Smooth muscle cell (in vitro differentiated cells): ENCODE measurements around the gene ZWILCH. TPM values are rescaled to one million over a fixed set of nuclear protein-coding genes. Genes with fewer than 3 reads are reported as not detected.
"Not testable (repeated sequence)": the region's sequence is repeated elsewhere in the genome, so short reads cannot be mapped to it uniquely, and the experiment has no call there.

Source experiments
- DNase-seq: peaks from one replicate; lab custom pipeline; 2025; ENCODE audit not compliant: unreplicated experiment; lab: John Stamatoyannopoulos, UW
- H2AFZ ChIP-seq: fragments of 200-600 bp; sonication (generic); 2 replicates; pipeline ENCODE4 v1.6.0; 2016; ENCODE audit warnings: antibody characterized with exemption, low read depth, mild to moderate bottlenecking
- H3F3A ChIP-seq: fragments of 200-600 bp; sonication (generic); 2 replicates; pipeline ENCODE4 v1.6.0; 2017; ENCODE audit warnings: antibody characterized with exemption, low read depth
- H3K27ac ChIP-seq: fragments of 200-600 bp; sonication (generic); 2 replicates; pipeline ENCODE4 v1.5.1; 2016; ENCODE audit warnings: low read depth, mild to moderate bottlenecking
- H3K27me3 ChIP-seq: fragments of 200-600 bp; sonication (generic); 2 replicates; pipeline ENCODE4 v1.6.1; 2016; ENCODE audit warnings: low read depth, mild to moderate bottlenecking
- H3K36me3 ChIP-seq: fragments of 200-600 bp; sonication (generic); 2 replicates; pipeline ENCODE4 v1.5.1; 2016; ENCODE audit warnings: low read depth
- H3K4me1 ChIP-seq: fragments of 200-600 bp; sonication (generic); 2 replicates; pipeline ENCODE4 v1.5.1; 2016; ENCODE audit warnings: low read depth
- H3K4me2 ChIP-seq: fragments of 200-600 bp; sonication (generic); 2 replicates; pipeline ENCODE4 v1.6.0; 2016; ENCODE audit warnings: mild to moderate bottlenecking
- H3K4me3 ChIP-seq: fragments of 200-600 bp; sonication (generic); 2 replicates; pipeline ENCODE4 v1.5.1; 2016; ENCODE audit warnings: mild to moderate bottlenecking
- H3K79me2 ChIP-seq: fragments of 200-600 bp; sonication (generic); 2 replicates; pipeline ENCODE4 v1.6.0; 2016; ENCODE audit warnings: low read depth, mild to moderate bottlenecking
- H3K9ac ChIP-seq: fragments of 200-600 bp; sonication (generic); 2 replicates; pipeline ENCODE4 v1.6.0; 2016; ENCODE audit warnings: low read depth
- H3K9me3 ChIP-seq: fragments of 200-600 bp; sonication (generic); replicated peaks from 2 replicates; pipeline ENCODE4 v1.5.1; 2016; ENCODE audit warnings: low read depth
- H4K20me1 ChIP-seq: fragments of 200-600 bp; sonication (generic); 2 replicates; pipeline ENCODE4 v1.6.0; 2016; ENCODE audit warnings: low read depth
- CTCF ChIP-seq: fragments of 200-600 bp; sonication (generic); IDR thresholded peaks from 2 replicates; pipeline ENCODE4 v1.5.1; 2017; ENCODE audit warnings: borderline replicate concordance, mild to moderate bottlenecking, antibody characterized with exemption; ENCODE audit not compliant: insufficient read depth, poor library complexity, severe bottlenecking
- WGBS: methylation state at CpG from one replicate; pipeline ENCODE4 v1.1.7; 2016; ENCODE audit warnings: low lambda C conversion rate; 5-methylcytosine and 5-hydroxymethylcytosine counted together
- polyA plus RNA-seq: library from polyadenylated mRNA; unstranded; fragments of >200 nt; fragmentation: Nextera tagmentation; extraction: Ambion mirVana; gene quantifications from 2 replicates; pipeline ENCODE4 v1.2.1, GENCODE V29; 2016
- total RNA-seq: library from RNA; depleted of rRNA; stranded (reverse); fragments of >200 nt; gene quantifications from 2 replicates; pipeline ENCODE4 v1.2.3, GENCODE V29; 2014

Gene ZWILCH
- total and polyA plus RNA-seq, 2 experiments from 2014 or later, result 17.7 to 17.9 TPM

GRCh38 chr15:66497502-66498455 lies 7.3 kb upstream of the ZWILCH start, which contains the start of gene SNAPC5:
Gene SNAPC5, minus strand, starts transcription at chr15:66497762. Its CDS starts 31 bp downstream, at chr15:66497731.
- no peaks in the 10 kb centered on the region for H3K27me3 ChIP-seq
- WGBS, result 10% methylated on average over 43 of the region's 43 CpGs
- H3K4me3 ChIP-seq, result peak within 1 kb of the TSS; percentile 75
- peak; percentile 86 for DNase-seq
- peak; percentile 98 for TF ChIP-seq CTCF
- peak within 1 kb of the TSS; percentile 93 for H3K4me2 ChIP-seq
- peak within 1 kb of the TSS; percentile 83 for H3K27ac ChIP-seq
- H3K9me3 ChIP-seq, result no peaks in the 10 kb centered on the region
- peaks cover 45% of the 10 kb centered on the region for H3F3A ChIP-seq
- peaks cover 47% of the 10 kb centered on the region for H4K20me1 ChIP-seq
- no peak within 1 kb of the TSS for H2AFZ ChIP-seq
- peaks cover 9% of the 10 kb centered on the region for H3K4me1 ChIP-seq
- H3K79me2 ChIP-seq, result peaks cover 40% of the 10 kb centered on the region
- peak within 1 kb of the TSS; percentile 81 for H3K9ac ChIP-seq
- peaks cover 30% of the 10 kb centered on the region for H3K36me3 ChIP-seq

- H3K27me3 ChIP-seq, result no peaks in the 10 kb centered on the region
- H2AFZ ChIP-seq, result no peak overlapping the region
- H3K4me2 ChIP-seq, result no peak overlapping the region
- 84% methylated on average over 3 of the region's 3 CpGs for WGBS
- peaks cover 18% of the 10 kb centered on the region for H3K4me1 ChIP-seq
- peaks cover 30% of the 10 kb centered on the region for H3K36me3 ChIP-seq
- peaks cover 49% of the 10 kb centered on the region for H3F3A ChIP-seq
- H4K20me1 ChIP-seq, result peaks cover 56% of the 10 kb centered on the region
- peaks cover 50% of the 10 kb centered on the region for H3K79me2 ChIP-seq
- H3K27ac ChIP-seq, result peak overlapping the region; percentile 24
- DNase-seq, result no peak
- no peaks in the 10 kb centered on the region for H3K9me3 ChIP-seq
- H3K4me3 ChIP-seq, result no peak overlapping the region
- no peak for TF ChIP-seq CTCF
- H3K9ac ChIP-seq, result no peak overlapping the region
These were observed 6.4 kb upstream of the ZWILCH start for GRCh38 chr15:66498501-66499386.

- not testable (repeated sequence) for H3K9me3 ChIP-seq, H3K4me3 ChIP-seq, H2AFZ ChIP-seq, H3K4me2 ChIP-seq, H3K9ac ChIP-seq, DNase-seq, H3K27me3 ChIP-seq
- H3K27ac ChIP-seq, result peak overlapping the region; percentile 99
- H3K36me3 ChIP-seq, result peaks cover 30% of the 10 kb centered on the region
- H4K20me1 ChIP-seq, result peaks cover 62% of the 10 kb centered on the region
- H3K4me1 ChIP-seq, result peaks cover 21% of the 10 kb centered on the region
- H3K79me2 ChIP-seq, result peaks cover 61% of the 10 kb centered on the region
- peaks cover 49% of the 10 kb centered on the region for H3F3A ChIP-seq
- 96% methylated on average over 7 of the region's 7 CpGs for WGBS
These were observed 4.8 kb upstream of the ZWILCH start for GRCh38 chr15:66500346-66500745.

GRCh38 chr15:66502491-66502890 lies 2.6 kb upstream of the ZWILCH start:
- H3K4me1 ChIP-seq, result peaks cover 28% of the 10 kb centered on the region
- peaks cover 30% of the 10 kb centered on the region for H3K36me3 ChIP-seq
- H3K4me2 ChIP-seq, result peak overlapping the region; percentile 100
- H3F3A ChIP-seq, result peaks cover 49% of the 10 kb centered on the region
- DNase-seq, result no peak
- H3K27me3 ChIP-seq, result no peaks in the 10 kb centered on the region
- H2AFZ ChIP-seq, result no peak overlapping the region
- WGBS, result 90% methylated on average over 10 of the region's 10 CpGs
- peaks cover 66% of the 10 kb centered on the region for H3K79me2 ChIP-seq
- H4K20me1 ChIP-seq, result peaks cover 62% of the 10 kb centered on the region
- peak overlapping the region; percentile 99 for H3K27ac ChIP-seq
- H3K9me3 ChIP-seq, result no peaks in the 10 kb centered on the region
- peak overlapping the region; percentile 99 for H3K4me3 ChIP-seq
- peak overlapping the region; percentile 100 for H3K9ac ChIP-seq
- no peak for TF ChIP-seq CTCF

GRCh38 chr15:66503041-66503648 lies 2.0 kb upstream of the ZWILCH start:
- not testable (repeated sequence) for H3K27me3 ChIP-seq, DNase-seq, H3K9me3 ChIP-seq, H2AFZ ChIP-seq
- Histone ChIP-seq H3K4me3 (peak overlapping the region; percentile 99), H3K27ac (peak overlapping the region; percentile 99), H3K4me2 (peak overlapping the region; percentile 100), H4K20me1 (peaks cover 60% of the 10 kb centered on the region), H3K36me3 (peaks cover 30% of the 10 kb centered on the region), H3K9ac (peak overlapping the region; percentile 100), H3F3A (peaks cover 46% of the 10 kb centered on the region), H3K79me2 (peaks cover 71% of the 10 kb centered on the region), H3K4me1 (peaks cover 28% of the 10 kb centered on the region)
- WGBS, result 44% methylated on average over 13 of the region's 13 CpGs
